Lower lobe of right lung (tissue), 2 donors: ENCODE measurements around the gene TMEM236. TPM values are rescaled to one million over a fixed set of nuclear protein-coding genes. Genes with fewer than 3 reads are reported as not detected.
A peak's percentile ranks its signal among the peaks of the same experiment; 100 is the strongest.

Experiments
- ATAC-seq, 2 donors: fragments of 200-7000 bp; cut with Tn5 transposase; one replicate each; pipeline ENCODE4 v1.9.1; 2020 to 2022; ENCODE audit warnings: mild to moderate bottlenecking in 2 of 2, moderate library complexity in 2 of 2
- DNase-seq: peaks from one replicate; pipeline ENCODE4 v3.0.0-alpha.2; 2020
- H3K27ac ChIP-seq: fragments of 200-600 bp; one replicate; pipeline ENCODE4 v1.8.0; 2022
- H3K27me3 ChIP-seq: fragments of 200-600 bp; one replicate; pipeline ENCODE4 v1.8.0; 2022; ENCODE audit warnings: low read depth
- H3K36me3 ChIP-seq: fragments of 200-600 bp; one replicate; pipeline ENCODE4 v1.8.0; 2022; ENCODE audit warnings: mild to moderate bottlenecking
- H3K4me1 ChIP-seq: fragments of 200-600 bp; one replicate; pipeline ENCODE4 v1.8.0; 2022
- H3K4me3 ChIP-seq: fragments of 200-600 bp; one replicate; pipeline ENCODE4 v1.8.0; 2022; ENCODE audit warnings: mild to moderate bottlenecking
- H3K9me3 ChIP-seq: fragments of 200-600 bp; one replicate; pipeline ENCODE4 v1.8.0; 2022
- intact Hi-C: fragments of 100-400 bp; cut with DNase I; formaldehyde crosslinking; loops from one replicate; pipeline ENCODE4 v1.11.0; 2022
- total RNA-seq: library from RNA; stranded (reverse); fragmentation: NEBNext Ultra II Directional; extraction: Animal tissue kit (Norgen Biotek cat#: 25700); gene quantifications from one replicate; pipeline ENCODE4 v1.2.1, GENCODE V29; 2021
- TF ChIP-seq, protein P1 (sequence below): fragments of 200-600 bp; IDR thresholded peaks from one replicate; pipeline ENCODE4 v1.8.0; 2022; ENCODE audit warnings: antibody characterized with exemption, mild to moderate bottlenecking
- donor health status: DM: no; HTN: yes; CAD: no; lungs with severe emphysema.

Gene TMEM236
- total RNA-seq, 1 donor from 2014 or later: 5.9 TPM

GRCh38 chr10:17758200-17758599, 6.2 kb downstream of the TMEM236 start:
- DNase-seq (no peak), ATAC-seq (no peak)
- Histone ChIP-seq H3K9me3 (no peaks in the 10 kb centered on the region), H3K4me3 (no peak overlapping the region), H3K27me3 (no peaks in the 10 kb centered on the region), H3K27ac (no peak overlapping the region), H3K4me1 (no peaks in the 10 kb centered on the region), H3K36me3 (no peaks in the 10 kb centered on the region)
- intact Hi-C loops: no loop called here
- TF ChIP-seq, protein P1, sequence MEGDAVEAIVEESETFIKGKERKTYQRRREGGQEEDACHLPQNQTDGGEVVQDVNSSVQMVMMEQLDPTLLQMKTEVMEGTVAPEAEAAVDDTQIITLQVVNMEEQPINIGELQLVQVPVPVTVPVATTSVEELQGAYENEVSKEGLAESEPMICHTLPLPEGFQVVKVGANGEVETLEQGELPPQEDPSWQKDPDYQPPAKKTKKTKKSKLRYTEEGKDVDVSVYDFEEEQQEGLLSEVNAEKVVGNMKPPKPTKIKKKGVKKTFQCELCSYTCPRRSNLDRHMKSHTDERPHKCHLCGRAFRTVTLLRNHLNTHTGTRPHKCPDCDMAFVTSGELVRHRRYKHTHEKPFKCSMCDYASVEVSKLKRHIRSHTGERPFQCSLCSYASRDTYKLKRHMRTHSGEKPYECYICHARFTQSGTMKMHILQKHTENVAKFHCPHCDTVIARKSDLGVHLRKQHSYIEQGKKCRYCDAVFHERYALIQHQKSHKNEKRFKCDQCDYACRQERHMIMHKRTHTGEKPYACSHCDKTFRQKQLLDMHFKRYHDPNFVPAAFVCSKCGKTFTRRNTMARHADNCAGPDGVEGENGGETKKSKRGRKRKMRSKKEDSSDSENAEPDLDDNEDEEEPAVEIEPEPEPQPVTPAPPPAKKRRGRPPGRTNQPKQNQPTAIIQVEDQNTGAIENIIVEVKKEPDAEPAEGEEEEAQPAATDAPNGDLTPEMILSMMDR: no peak

DNA sequence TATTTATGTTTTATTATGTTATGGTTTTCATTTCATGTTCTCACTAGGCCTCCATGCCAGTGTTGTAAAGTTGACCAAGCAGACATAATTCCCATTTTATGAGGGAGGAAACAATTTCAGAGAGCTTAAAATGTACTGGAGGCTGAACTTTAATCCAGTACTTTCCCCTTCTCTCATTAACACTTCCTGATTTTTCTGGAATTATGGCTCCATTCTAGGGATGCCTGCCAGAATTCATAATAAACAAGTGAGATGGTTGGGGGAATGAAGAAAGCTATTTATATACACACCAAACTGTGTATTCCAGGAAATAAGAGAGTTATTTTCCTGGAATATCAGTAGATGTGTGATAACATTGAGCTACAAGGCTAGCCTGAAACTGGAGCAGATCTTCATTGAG, 6.9 kb downstream of the TMEM236 start:
- no peak overlapping the region for H3K27ac ChIP-seq

DNA sequence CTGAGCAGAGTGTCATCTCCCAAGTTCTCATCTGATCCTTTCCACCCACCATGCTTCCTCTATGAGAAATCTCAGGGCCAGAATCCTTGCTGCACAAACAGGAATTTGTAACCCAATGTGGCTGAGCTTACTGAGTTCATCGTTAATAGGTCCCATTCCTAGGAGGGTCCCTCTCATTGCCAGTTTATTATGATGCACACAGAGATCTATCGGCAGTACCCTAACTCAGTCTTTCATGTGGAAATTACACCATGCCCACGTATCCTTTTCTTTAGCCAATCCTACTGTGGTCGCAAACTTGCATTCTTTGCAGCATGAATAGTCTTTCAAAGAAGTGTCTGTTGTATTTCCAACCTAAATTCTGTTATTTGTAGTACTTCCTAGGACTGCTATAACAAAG, 12.1 kb downstream of the TMEM236 start:
- Histone ChIP-seq H3K27me3 (no peaks in the 10 kb centered on the region), H3K27ac (no peak overlapping the region), H3K4me1 (no peaks in the 10 kb centered on the region), H3K9me3 (no peaks in the 10 kb centered on the region), H3K4me3 (no peak overlapping the region), H3K36me3 (no peaks in the 10 kb centered on the region)
- TF ChIP-seq, protein P1: no peak
- DNase-seq (no peak), ATAC-seq (no peak)
- intact Hi-C loops: no loop called here

More for the DNA sequence above, 6.9 kb downstream of the TMEM236 start:
- TF ChIP-seq, protein P1: no peak
- no peak overlapping the region for H3K4me3 ChIP-seq
- no peak for DNase-seq
- intact Hi-C loops: no loop called here
- H3K36me3 ChIP-seq: no peaks in the 10 kb centered on the region
- H3K27me3 ChIP-seq: no peaks in the 10 kb centered on the region
- no peaks in the 10 kb centered on the region for H3K9me3 ChIP-seq
- no peak for ATAC-seq
- no peaks in the 10 kb centered on the region for H3K4me1 ChIP-seq

- TF ChIP-seq, protein P1: no peak
- H3K27ac ChIP-seq: no peak overlapping the region
- no peaks in the 10 kb centered on the region for H3K36me3 ChIP-seq
- intact Hi-C loops: no loop called here
- H3K4me1 ChIP-seq: no peaks in the 10 kb centered on the region
- H3K27me3 ChIP-seq: no peaks in the 10 kb centered on the region
- no peak overlapping the region for H3K4me3 ChIP-seq
- DNase-seq: no peak
- H3K9me3 ChIP-seq: no peaks in the 10 kb centered on the region
- ATAC-seq: no peak
These were observed 13.6 kb downstream of the TMEM236 start for GRCh38 chr10:17765602-17766001.

GRCh38 chr10:17766731-17767130, 14.7 kb downstream of the TMEM236 start:
- intact Hi-C loops: no loop called here
- no peak for DNase-seq
- no peaks in the 10 kb centered on the region for H3K4me1 ChIP-seq
- H3K36me3 ChIP-seq: no peaks in the 10 kb centered on the region
- no peaks in the 10 kb centered on the region for H3K9me3 ChIP-seq
- H3K27ac ChIP-seq: no peak overlapping the region
- H3K27me3 ChIP-seq: no peaks in the 10 kb centered on the region
- no peak for ATAC-seq
- no peak overlapping the region for H3K4me3 ChIP-seq
- TF ChIP-seq, protein P1: no peak

- H3K27ac ChIP-seq: no peak overlapping the region
- H3K36me3 ChIP-seq: no peaks in the 10 kb centered on the region
- no peaks in the 10 kb centered on the region for H3K4me1 ChIP-seq
- intact Hi-C loops: no loop called here
- TF ChIP-seq, protein P1: no peak
- DNase-seq: no peak
- H3K9me3 ChIP-seq: no peaks in the 10 kb centered on the region
- H3K4me3 ChIP-seq: no peak overlapping the region
- H3K27me3 ChIP-seq: no peaks in the 10 kb centered on the region
- peak in 1 of 2 donors; percentile 56 for ATAC-seq
These were observed 16.5 kb downstream of the TMEM236 start for GRCh38 chr10:17768496-17768895.
